ENCODE results near the gene SPRYD4.

Gene SPRYD4

DNA sequence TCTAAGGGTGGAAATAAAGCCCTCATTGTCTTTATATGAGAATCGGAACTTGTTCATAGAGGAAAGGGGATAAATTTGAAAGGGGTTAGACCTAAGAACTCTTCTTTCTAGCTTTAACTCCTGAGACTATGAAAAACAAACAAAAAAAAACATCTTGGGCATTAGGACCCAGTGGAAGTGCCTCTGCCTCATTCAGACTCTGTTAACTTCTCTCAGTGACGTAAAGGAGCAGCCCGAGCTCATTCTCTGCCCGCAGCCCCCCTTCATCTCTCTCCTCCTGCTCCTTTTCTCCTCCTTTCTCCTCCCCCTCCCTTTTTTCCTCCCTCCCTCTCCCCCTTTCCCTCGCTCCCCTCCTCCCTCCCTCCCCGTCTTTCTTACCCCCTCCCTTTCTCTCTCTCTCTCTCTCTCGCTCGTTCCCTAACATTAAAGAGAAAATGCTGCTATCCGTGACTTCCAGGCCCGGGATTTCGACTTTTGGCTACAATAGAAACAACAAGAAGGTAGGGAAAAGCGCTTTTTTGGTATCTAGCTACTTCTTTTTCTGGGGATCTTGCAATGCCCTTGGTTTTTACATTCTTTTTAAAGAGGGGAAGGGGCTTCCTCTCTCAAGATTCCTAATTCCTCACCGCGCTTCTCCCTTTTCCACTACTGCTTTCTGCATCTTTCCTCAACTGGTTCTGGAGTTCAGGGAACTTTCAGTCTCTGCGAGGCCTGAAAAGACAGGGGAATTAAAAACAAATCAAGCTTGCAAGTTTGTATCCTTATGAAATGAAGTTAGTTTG lies 53.4 kb downstream of the SPRYD4 start, which contains the start of gene RBMS2:
RBMS2 (plus strand) TSS at position 231 of the 782 bp plus-strand sequence; CDS start at position 435, 204 bp downstream.
- peak; percentile 31 for DNase-seq

GRCh38 chr12:56522411-56523193 lies 54.2 kb downstream of the SPRYD4 start:
- DNase-seq = no peak

GRCh38 chr12:56528846-56529245 lies 60.5 kb downstream of the SPRYD4 start:
- no peak for DNase-seq

Measured in CD4-positive, alpha-beta T cell treated with Interleukin-12 subunit alpha and Interleukin-12 subunit beta, for 1 hour (primary cell).